Esophagus squamous epithelium (tissue), 5 donors: Measurements from ENCODE around the gene C1orf21. TPM values are rescaled to one million over a fixed set of nuclear protein-coding genes. Genes with fewer than 3 reads are reported as not detected.

ENCODE experiments used
- DNase-seq: peaks from one replicate; lab custom pipeline; 2025; lab: John Stamatoyannopoulos, UW
- H3K27ac ChIP-seq, 4 donors: fragments of 200-600 bp; sonication (generic); one replicate each; pipeline ENCODE4 v1.5.1; 2016 to 2019; ENCODE audit warnings: mild to moderate bottlenecking in 1 of 4
- H3K27me3 ChIP-seq, 4 donors: fragments of 200-600 bp; sonication (generic); 1 replicate in 3 of 4; 2 replicates in 1 of 4; pipeline versions ENCODE4 v1.5.1 to v1.6.0; 2017 to 2021; ENCODE audit warnings: antibody characterized with exemption in 1 of 4
- H3K36me3 ChIP-seq, 3 donors: fragments of 200-600 bp; sonication (generic); one replicate each; pipeline ENCODE4 v1.5.1; 2016 to 2019
- H3K4me1 ChIP-seq, 3 donors: fragments of 200-600 bp; sonication (generic); one replicate each; pipeline ENCODE4 v1.5.1; 2017 to 2019
- H3K4me3 ChIP-seq, 4 donors: fragments of 200-600 bp; sonication (generic); 1 replicate in 3 of 4; 2 replicates in 1 of 4; pipeline ENCODE4 v1.5.1; 2016 to 2019; ENCODE audit warnings: mild to moderate bottlenecking in 2 of 4, moderate library complexity in 1 of 4
- H3K9me3 ChIP-seq, 3 donors: fragments of 200-600 bp; sonication (generic); one replicate each; pipeline ENCODE4 v1.5.1; 2016 to 2019
- POLR2A ChIP-seq, 4 donors: fragments of 450-650 bp; IDR thresholded peaks; one replicate each; pipeline ENCODE4 v1.6.1; 2017; ENCODE audit warnings: antibody characterized with exemption in 4 of 4, mild to moderate bottlenecking in 4 of 4, moderate library complexity in 3 of 4
- WGBS, 2 donors: methylation state at CpG; one replicate each; pipeline ENCODE4 v1.1.5; 2018; 5-methylcytosine and 5-hydroxymethylcytosine counted together
- intact Hi-C: fragments of 100-400 bp; cut with DNase I; formaldehyde crosslinking; loops from one replicate; pipeline ENCODE4 v1.15.0; 2022
- total RNA-seq, 4 donors: library from RNA; depleted of rRNA; stranded (reverse); fragments of >200 nt; gene quantifications; one replicate each; pipeline ENCODE4 v1.1.0, GENCODE V29; 2016
- TF ChIP-seq, protein P1 (sequence below), 6 experiments: fragments of 450-650 bp in 4 of 6; fragments of 200-600 bp in 2 of 6; sonication (generic) in 2 of 6; IDR thresholded peaks; one replicate each; pipeline ENCODE4 v1.5.1; 2016 to 2019; ENCODE audit warnings: antibody characterized with exemption in 6 of 6, mild to moderate bottlenecking in 4 of 6, moderate library complexity in 4 of 6
- donor health status: DM: yes; HTN: yes; CAD: no.

C1orf21 gene
- total RNA-seq, 4 donors from 2014 or later = 14.6 to 55.7 (median 36.2) TPM

DNA sequence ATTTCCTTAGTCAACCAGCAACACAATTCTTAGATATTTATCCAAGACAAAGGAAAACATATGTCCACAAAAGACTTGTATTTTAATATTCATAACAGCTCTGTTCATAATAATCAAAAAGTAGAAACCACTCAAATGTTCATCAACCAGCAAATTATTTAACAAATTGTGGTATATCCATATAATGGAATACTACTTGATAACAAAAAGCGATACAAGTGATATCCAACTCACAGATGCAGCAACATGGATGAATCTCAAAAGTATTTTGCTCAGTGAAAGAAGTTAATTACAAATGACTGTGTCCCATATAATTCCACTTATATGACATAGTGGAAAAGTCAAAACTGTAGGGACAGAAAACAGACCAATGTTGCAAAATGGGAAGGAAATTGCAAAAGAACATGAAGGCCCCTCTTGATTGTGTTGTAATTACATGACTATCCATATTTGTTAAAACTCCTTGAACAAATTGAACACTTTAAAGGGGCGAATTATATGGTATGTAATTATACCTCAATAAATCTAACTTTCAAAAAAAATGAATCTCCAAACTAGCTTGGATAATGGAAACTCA is 250.9 kb downstream of the C1orf21 start:
- Histone ChIP-seq H3K36me3 (no peaks in the 10 kb centered on the region), H3K9me3 (no peaks in the 10 kb centered on the region), H3K27ac (no peak overlapping the region), H3K4me3 (no peak overlapping the region), H3K4me1 (peaks cover 0 to 29% (median 0%) of the 10 kb centered on the region in 3 donors), H3K27me3 (no peaks in the 10 kb centered on the region)
- intact Hi-C loops = no loop called here
- DNase-seq = no peak
- WGBS, 2 donors = 78 to 89% methylated on average over 2 of the region's 2 CpGs
- TF ChIP-seq, protein P1, sequence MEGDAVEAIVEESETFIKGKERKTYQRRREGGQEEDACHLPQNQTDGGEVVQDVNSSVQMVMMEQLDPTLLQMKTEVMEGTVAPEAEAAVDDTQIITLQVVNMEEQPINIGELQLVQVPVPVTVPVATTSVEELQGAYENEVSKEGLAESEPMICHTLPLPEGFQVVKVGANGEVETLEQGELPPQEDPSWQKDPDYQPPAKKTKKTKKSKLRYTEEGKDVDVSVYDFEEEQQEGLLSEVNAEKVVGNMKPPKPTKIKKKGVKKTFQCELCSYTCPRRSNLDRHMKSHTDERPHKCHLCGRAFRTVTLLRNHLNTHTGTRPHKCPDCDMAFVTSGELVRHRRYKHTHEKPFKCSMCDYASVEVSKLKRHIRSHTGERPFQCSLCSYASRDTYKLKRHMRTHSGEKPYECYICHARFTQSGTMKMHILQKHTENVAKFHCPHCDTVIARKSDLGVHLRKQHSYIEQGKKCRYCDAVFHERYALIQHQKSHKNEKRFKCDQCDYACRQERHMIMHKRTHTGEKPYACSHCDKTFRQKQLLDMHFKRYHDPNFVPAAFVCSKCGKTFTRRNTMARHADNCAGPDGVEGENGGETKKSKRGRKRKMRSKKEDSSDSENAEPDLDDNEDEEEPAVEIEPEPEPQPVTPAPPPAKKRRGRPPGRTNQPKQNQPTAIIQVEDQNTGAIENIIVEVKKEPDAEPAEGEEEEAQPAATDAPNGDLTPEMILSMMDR (IDR thresholded peaks at IDR 0.05) = no peak
- TF ChIP-seq POLR2A (IDR thresholded peaks at IDR 0.05) = no peak

- H3K4me1 ChIP-seq = peaks cover 0 to 15% (median 0%) of the 10 kb centered on the region in 3 donors
- WGBS, 2 donors = 88% methylated on average over 2 of the region's 2 CpGs; no CpG with 5 or more reads in 1 of the 2 donors
Observed at GRCh38 chr1:184639205-184639604, 252.4 kb downstream of the C1orf21 start.

GRCh38 chr1:184640505-184640904 is 253.7 kb downstream of the C1orf21 start:
- no peak overlapping the region for H3K4me3 ChIP-seq
- no peaks in the 10 kb centered on the region for H3K9me3 ChIP-seq
- 81 to 85% methylated on average over 3 of the region's 3 CpGs for WGBS, 2 donors
- H3K27me3 ChIP-seq = no peaks in the 10 kb centered on the region
- intact Hi-C loops = no loop called here
- H3K27ac ChIP-seq = no peak overlapping the region
- H3K36me3 ChIP-seq = no peaks in the 10 kb centered on the region
- TF ChIP-seq, protein P1 (IDR thresholded peaks at IDR 0.05) = no peak
- TF ChIP-seq POLR2A (IDR thresholded peaks at IDR 0.05) = no peak
- DNase-seq = no peak
- peaks cover 0 to 5% (median 0%) of the 10 kb centered on the region in 3 donors for H3K4me1 ChIP-seq

More at GRCh38 chr1:184639205-184639604, 252.4 kb downstream of the C1orf21 start:
- TF ChIP-seq POLR2A (IDR thresholded peaks at IDR 0.05) = no peak
- TF ChIP-seq, protein P1 (IDR thresholded peaks at IDR 0.05) = no peak
- Histone ChIP-seq H3K27ac (no peak overlapping the region), H3K9me3 (no peaks in the 10 kb centered on the region), H3K27me3 (no peaks in the 10 kb centered on the region), H3K36me3 (no peaks in the 10 kb centered on the region), H3K4me3 (no peak overlapping the region)
- no peak for DNase-seq
- intact Hi-C loops = no loop called here

DNA sequence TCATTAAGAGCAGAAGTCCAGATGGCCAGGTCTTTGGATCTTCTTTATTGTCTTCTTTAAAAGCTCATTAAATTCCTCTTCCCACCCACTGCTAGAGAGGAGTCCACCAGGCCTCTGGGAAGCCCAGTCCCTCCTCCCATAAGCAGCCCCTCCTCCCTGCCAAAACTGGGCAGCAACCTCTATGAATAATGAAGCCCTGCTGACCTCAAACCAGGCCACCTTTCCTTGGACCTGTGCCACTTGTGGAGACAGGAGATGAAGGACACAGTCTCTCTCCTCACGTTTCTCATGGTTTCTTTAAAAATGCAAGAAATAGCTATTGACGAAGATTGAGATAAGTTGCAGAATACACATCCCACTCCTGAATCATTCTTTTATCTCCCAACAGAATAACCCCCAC is 255.1 kb downstream of the C1orf21 start:
- intact Hi-C loops = no loop called here
- DNase-seq = no peak
- Histone ChIP-seq H3K27ac (no peak overlapping the region), H3K4me1 (no peaks in the 10 kb centered on the region), H3K9me3 (no peaks in the 10 kb centered on the region), H3K27me3 (no peaks in the 10 kb centered on the region), H3K36me3 (no peaks in the 10 kb centered on the region), H3K4me3 (no peak overlapping the region)
- 80 to 81% methylated on average over 2 of the region's 2 CpGs for WGBS, 2 donors
- no peak for TF ChIP-seq POLR2A (IDR thresholded peaks at IDR 0.05)
- TF ChIP-seq, protein P1 (IDR thresholded peaks at IDR 0.05) = no peak

- Histone ChIP-seq H3K27me3 (no peaks in the 10 kb centered on the region), H3K27ac (no peak overlapping the region), H3K9me3 (no peaks in the 10 kb centered on the region), H3K4me1 (no peaks in the 10 kb centered on the region), H3K36me3 (no peaks in the 10 kb centered on the region), H3K4me3 (no peak overlapping the region)
- 0 to 14% methylated on average over 1 of the region's 1 CpG for WGBS, 2 donors
- intact Hi-C loops = no loop called here
- TF ChIP-seq, protein P1 (IDR thresholded peaks at IDR 0.05) = no peak
- TF ChIP-seq POLR2A (IDR thresholded peaks at IDR 0.05) = no peak
- no peak for DNase-seq
Observed at GRCh38 chr1:184643661-184644060, 256.8 kb downstream of the C1orf21 start.
